Adipose tissue (tissue), 3 donors: ENCODE results near the gene LRRFIP1. TPM values are rescaled to one million over a fixed set of nuclear protein-coding genes. Genes with fewer than 3 reads are reported as not detected.

Experiments
- H3K27ac ChIP-seq: one replicate; pipeline ENCODE4 v1.5.1; 2013; ENCODE audit warnings: low read depth, low read length
- WGBS, 3 donors: extraction: QIAGEN DNeasy Blood & Tissue Kit; methylation state at CpG; one replicate each; pipeline ENCODE4 v1.1.7; 2013; 5-methylcytosine and 5-hydroxymethylcytosine counted together
- polyA plus RNA-seq, 3 donors: library from polyadenylated mRNA; stranded (reverse); fragments of 200-250 nt; gene quantifications; one replicate each; pipeline ENCODE4 v1.2.3, GENCODE V29; 2013
- donor health status: healthy with polysubstance abuse.
- donor health status: Bipolar disorder and iron deficiency.
- donor health status: healthy.

Gene LRRFIP1, protein sequence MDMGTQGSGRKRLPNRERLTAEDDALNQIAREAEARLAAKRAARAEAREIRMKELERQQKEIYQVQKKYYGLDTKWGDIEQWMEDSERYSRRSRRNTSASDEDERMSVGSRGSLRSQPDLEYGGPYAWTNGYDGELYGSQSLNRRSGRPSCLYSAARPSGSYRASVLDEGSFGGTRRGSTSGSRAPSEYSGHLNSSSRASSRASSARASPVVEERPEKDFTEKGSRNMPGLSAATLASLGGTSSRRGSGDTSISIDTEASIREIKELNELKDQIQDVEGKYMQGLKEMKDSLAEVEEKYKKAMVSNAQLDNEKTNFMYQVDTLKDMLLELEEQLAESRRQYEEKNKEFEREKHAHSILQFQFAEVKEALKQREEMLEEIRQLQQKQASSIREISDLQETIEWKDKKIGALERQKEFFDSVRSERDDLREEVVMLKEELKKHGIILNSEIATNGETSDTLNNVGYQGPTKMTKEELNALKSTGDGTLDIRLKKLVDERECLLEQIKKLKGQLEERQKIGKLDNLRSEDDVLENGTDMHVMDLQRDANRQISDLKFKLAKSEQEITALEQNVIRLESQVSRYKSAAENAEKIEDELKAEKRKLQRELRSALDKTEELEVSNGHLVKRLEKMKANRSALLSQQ
- polyA plus RNA-seq = 10 to 100 TPM; 17.8 to 54.7 (median 51.5) TPM

- WGBS, 3 donors = 1% methylated on average over 74 to 113 of the region's 114 CpGs
- no peak within 1 kb of the TSS for H3K27ac ChIP-seq
Observed at GRCh38 chr2:237627441-237628246, at the start of gene LRRFIP1. LRRFIP1 (plus strand) TSS chr2:237627587; CDS start chr2:237627645, 58 bp downstream.

DNA sequence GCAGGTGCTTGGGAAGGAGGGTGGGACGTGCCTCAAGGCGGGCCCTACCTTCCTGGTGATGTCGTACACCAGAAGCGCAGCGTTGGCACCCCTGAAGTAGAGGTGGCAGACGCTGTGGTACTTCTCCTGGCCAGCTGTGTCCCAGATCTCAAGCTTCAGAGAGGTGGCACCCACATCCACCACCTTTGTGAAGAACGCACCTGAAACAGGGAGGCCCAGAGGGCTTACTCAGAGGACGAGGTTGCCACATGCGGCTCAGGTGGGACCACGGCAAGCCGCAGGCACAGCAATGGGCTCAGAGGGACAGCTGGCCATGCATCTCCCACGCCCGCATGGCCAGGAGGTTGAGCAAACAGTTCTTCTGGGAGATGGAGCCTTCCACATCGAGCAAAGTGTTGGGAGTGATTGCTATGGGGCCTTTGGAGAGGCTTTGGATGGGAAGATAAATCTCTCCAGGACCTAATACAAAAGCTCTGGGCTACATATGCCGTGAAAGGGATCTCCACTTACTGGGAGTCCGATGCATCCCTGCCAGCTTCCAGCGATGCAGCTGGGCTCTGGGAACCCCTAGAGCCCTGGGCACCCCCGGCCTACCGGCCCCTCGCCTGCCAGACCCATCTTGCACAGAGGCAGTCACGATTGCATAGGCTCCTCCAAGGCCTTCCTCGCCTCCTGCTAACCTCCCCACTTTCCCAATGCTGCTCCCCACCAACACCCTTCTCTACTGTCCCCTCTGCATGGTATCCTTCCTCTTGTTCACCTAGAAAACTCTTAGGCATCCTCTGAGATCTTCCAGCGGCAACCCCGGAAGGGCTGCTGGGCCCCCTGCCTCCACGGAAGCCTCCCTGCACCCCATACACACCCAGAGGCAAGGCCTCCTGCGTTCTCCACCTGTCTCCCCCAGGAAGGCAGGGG, 49.2 kb upstream of the LRRFIP1 start:
- 90 to 94% (median 92%) methylated on average over 26 of the region's 26 CpGs for WGBS, 3 donors
- no peak overlapping the region for H3K27ac ChIP-seq

DNA sequence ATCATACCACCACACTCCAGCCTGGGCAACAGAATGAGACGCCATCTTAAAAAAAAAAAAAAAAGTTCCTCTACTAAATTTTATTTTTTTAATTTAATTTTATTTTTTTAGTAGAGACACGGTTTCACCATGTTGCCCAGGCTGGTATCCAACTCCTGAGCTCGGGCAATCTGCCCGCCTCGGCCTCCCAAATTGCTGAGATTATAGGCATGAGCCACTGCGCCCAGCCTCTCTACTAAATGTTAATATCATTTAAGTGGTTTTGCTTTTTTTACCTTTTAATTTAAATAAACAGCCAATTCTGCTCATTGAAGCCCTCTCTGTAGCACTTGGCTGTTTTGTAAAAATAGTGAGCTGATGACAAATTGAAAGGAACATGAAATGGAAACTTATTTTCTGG, 46.1 kb upstream of the LRRFIP1 start:
- no peak overlapping the region for H3K27ac ChIP-seq
- 82 to 85% (median 84%) methylated on average over 6 of the region's 6 CpGs for WGBS, 3 donors

- H3K27ac ChIP-seq = no peak overlapping the region
- WGBS, 3 donors = 31 to 43% (median 34%) methylated on average over 25 of the region's 25 CpGs
Observed at GRCh38 chr2:237581751-237582746, 45.3 kb upstream of the LRRFIP1 start.

- WGBS, 3 donors = 86 to 90% (median 90%) methylated on average over 19 of the region's 19 CpGs
- no peak overlapping the region for H3K27ac ChIP-seq
Observed at GRCh38 chr2:237583385-237584295, 43.7 kb upstream of the LRRFIP1 start.

GRCh38 chr2:237585590-237586221, 41.7 kb upstream of the LRRFIP1 start:
- no peak overlapping the region for H3K27ac ChIP-seq
- WGBS, 3 donors = 88 to 91% (median 89%) methylated on average over 15 of the region's 15 CpGs

DNA sequence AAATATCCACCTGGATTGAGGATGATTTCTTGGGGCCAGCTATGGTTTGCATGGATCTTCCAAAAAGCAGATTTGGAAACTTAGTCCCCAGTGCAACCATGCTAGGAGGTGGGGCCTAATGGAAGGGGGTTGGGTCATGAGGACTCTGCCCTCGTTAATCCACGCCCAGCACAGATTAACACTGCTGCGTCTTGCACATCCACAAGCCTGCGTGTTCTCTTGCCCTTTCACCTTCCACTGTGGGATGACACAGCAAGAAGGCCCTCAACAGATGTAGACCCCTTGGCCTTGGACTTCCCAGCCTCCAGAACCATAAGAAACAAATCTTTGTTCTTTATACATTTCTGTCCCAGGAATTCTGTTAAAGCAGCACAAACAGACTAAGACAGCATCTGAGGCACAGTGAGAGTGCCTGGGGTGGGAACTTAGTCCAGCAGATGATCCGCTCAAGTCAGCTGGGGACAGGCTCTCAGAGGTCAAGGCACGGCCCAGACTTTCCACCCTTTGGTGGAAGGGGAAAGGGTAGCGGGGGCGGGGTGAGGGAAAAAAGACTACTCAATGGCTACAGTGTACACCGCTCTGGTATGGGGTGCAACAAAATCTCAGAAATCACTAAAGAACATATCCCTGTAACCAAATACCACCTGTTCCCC, 39.2 kb upstream of the LRRFIP1 start:
- WGBS, 3 donors = 82 to 94% (median 89%) methylated on average over 9 of the region's 9 CpGs
- no peak overlapping the region for H3K27ac ChIP-seq

GRCh38 chr2:237590272-237591140, 36.9 kb upstream of the LRRFIP1 start, which contains the start of gene RAB17:
RAB17 (minus strand) TSS chr2:237590734; CDS start chr2:237586154, 4,580 bp downstream.
- H3K27ac ChIP-seq = no peak within 1 kb of the TSS
- 27 to 76% (median 70%) methylated on average over 16 of the region's 16 CpGs for WGBS, 3 donors

GRCh38 chr2:237591141-237591881, 36.1 kb upstream of the LRRFIP1 start:
- H3K27ac ChIP-seq = no peak overlapping the region
- WGBS, 3 donors = 46 to 54% (median 50%) methylated on average over 19 of the region's 19 CpGs

DNA sequence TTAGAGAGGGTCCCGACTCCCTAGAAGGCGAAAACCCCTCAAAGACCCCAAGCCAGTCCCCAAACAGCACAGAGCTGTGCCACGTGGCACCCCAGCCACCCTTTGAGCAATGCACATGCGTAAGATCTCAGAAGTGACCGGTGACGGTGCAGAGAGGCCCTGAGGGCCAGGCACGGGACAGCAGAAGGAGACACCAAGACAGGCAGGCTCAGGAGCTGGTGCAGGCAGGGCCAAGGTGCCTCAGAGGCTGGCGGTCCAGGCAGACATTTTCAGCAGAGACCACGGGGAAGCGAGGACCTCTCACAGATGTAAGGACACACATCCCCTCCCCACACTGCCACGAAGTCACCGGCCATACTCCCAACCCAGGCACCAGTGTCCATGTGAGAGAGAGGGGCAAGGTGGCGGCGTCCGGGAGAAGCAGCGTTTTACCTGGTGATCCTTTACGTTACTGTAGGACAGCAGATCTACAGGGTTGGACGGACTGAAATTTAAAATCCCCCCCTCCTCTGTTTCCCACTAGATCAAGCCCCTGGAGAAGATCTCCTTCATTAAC, 34.9 kb upstream of the LRRFIP1 start:
- 94 to 95% (median 95%) methylated on average over 18 of the region's 18 CpGs for WGBS, 3 donors
- H3K27ac ChIP-seq = no peak overlapping the region

- no peak overlapping the region for H3K27ac ChIP-seq
Observed at GRCh38 chr2:237593036-237593435, 34.4 kb upstream of the LRRFIP1 start.

GRCh38 chr2:237593596-237594320, 33.6 kb upstream of the LRRFIP1 start:
- WGBS, 3 donors = 91 to 94% (median 91%) methylated on average over 17 of the region's 17 CpGs
- no peak overlapping the region for H3K27ac ChIP-seq

More at GRCh38 chr2:237593036-237593435, 34.4 kb upstream of the LRRFIP1 start:
- WGBS, 3 donors = 90 to 94% (median 94%) methylated on average over 10 of the region's 10 CpGs

DNA sequence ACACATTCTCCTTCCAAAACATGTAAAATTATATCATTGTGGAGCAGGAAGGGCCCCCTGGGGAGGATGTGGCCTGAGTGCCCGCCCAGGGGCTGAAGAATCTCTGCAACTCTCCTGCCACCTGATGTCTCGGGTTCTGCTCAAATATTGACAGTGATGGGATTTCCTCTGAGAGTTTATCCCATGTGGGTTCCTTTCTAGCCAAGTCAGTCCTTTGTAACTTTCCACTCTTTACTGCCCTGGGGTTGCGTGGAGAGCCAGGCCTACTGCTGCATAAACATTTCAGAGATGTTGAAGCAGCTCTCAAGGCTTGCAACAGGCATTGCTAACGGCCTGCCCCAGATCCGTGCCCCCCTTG, 32.9 kb upstream of the LRRFIP1 start:
- 58 to 70% (median 68%) methylated on average over 5 of the region's 5 CpGs for WGBS, 3 donors
- H3K27ac ChIP-seq = no peak overlapping the region
